SK-N-SH treated with all-trans-retinoic acid at 6 μM for 48 hours (cell line): ENCODE results near the gene HTT.

ENCODE experiments used
- ATAC-seq: fragments of 200-7000 bp; cut with Tn5 transposase; 3 replicates; pipeline ENCODE4 v1.9.1; 2020; ENCODE audit warnings: mild to moderate bottlenecking, moderate library complexity
- ARNTL ChIP-seq: fragments of 450-650 bp; formaldehyde crosslinking; IDR thresholded peaks from 2 replicates; pipeline ENCODE4 v1.5.0; 2020; ENCODE audit warnings: low read depth, mild to moderate bottlenecking, moderate library complexity, borderline replicate concordance
- BACH2 ChIP-seq: fragments of 250-450 bp; sonication (Bioruptor Pico); IDR thresholded peaks from 2 replicates; pipeline ENCODE4 v1.9.0; 2021; ENCODE audit warnings: mild to moderate bottlenecking, borderline replicate concordance
- CSRNP3 ChIP-seq: fragments of 250-450 bp; sonication (Bioruptor Pico); IDR thresholded peaks from 2 replicates; pipeline ENCODE4 v1.5.1; 2021; ENCODE audit warnings: mild to moderate bottlenecking, moderate library complexity
- ESRRG ChIP-seq: fragments of 250-450 bp; sonication (Bioruptor Pico); IDR thresholded peaks from 2 replicates; pipeline ENCODE4 v1.6.1; 2021; ENCODE audit warnings: mild to moderate bottlenecking
- GLIS3 ChIP-seq: fragments of 250-450 bp; sonication (Bioruptor Pico); IDR thresholded peaks from 2 replicates; pipeline ENCODE4 v1.5.0; 2020; ENCODE audit warnings: mild to moderate bottlenecking, moderate library complexity
- ISL1 ChIP-seq: fragments of 250-450 bp; sonication (Bioruptor Pico); IDR thresholded peaks from 2 replicates; pipeline ENCODE4 v2.1.2; 2022; ENCODE audit warnings: mild to moderate bottlenecking, moderate library complexity
- OSR1 ChIP-seq: fragments of 250-450 bp; sonication (Bioruptor Pico); IDR thresholded peaks from 2 replicates; pipeline ENCODE4 v1.8.0; 2022; ENCODE audit warnings: moderate library complexity, mild to moderate bottlenecking, inconsistent platforms
- PATZ1 ChIP-seq: fragments of 250-450 bp; sonication (Bioruptor Pico); IDR thresholded peaks from 2 replicates; pipeline ENCODE4 v1.8.0; 2020; ENCODE audit warnings: mild to moderate bottlenecking, moderate library complexity, borderline replicate concordance
- POU6F1 ChIP-seq: fragments of 250-450 bp; sonication (Bioruptor Pico); IDR thresholded peaks from 2 replicates; pipeline ENCODE4 v1.8.0; 2021; ENCODE audit warnings: low read depth, mild to moderate bottlenecking, moderate library complexity, borderline replicate concordance
- PPARA ChIP-seq: fragments of 250-450 bp; sonication (Bioruptor Pico); IDR thresholded peaks from 2 replicates; pipeline ENCODE4 v1.5.0; 2020; ENCODE audit warnings: mild to moderate bottlenecking, borderline replicate concordance
- RARB ChIP-seq: fragments of 250-450 bp; sonication (Bioruptor Pico); IDR thresholded peaks from 2 replicates; pipeline ENCODE4 v1.8.0; 2021; ENCODE audit warnings: mild to moderate bottlenecking, moderate library complexity
- SNAI2 ChIP-seq: fragments of 250-450 bp; sonication (Bioruptor Pico); IDR thresholded peaks from 2 replicates; pipeline ENCODE4 v1.5.0; 2020; ENCODE audit warnings: mild to moderate bottlenecking, moderate library complexity
- TCF4 ChIP-seq: fragments of 250-450 bp; sonication (Bioruptor Pico); IDR thresholded peaks from 2 replicates; pipeline ENCODE4 v1.8.0; 2021; ENCODE audit warnings: mild to moderate bottlenecking, moderate library complexity, borderline replicate concordance
- TOX ChIP-seq: fragments of 250-450 bp; sonication (Bioruptor Pico); IDR thresholded peaks from 2 replicates; pipeline ENCODE4 v1.8.0; 2021; ENCODE audit warnings: mild to moderate bottlenecking, moderate library complexity, borderline replicate concordance
- ZC3H10 ChIP-seq: fragments of 250-450 bp; sonication (Bioruptor Pico); IDR thresholded peaks from 2 replicates; pipeline ENCODE4 v1.5.1; 2021; ENCODE audit warnings: mild to moderate bottlenecking, moderate library complexity
- ZFP3 ChIP-seq: fragments of 250-450 bp; sonication (Bioruptor Pico); IDR thresholded peaks from 2 replicates; pipeline ENCODE4 v1.5.0; 2020; ENCODE audit warnings: mild to moderate bottlenecking, moderate library complexity
- ZFP30 ChIP-seq: fragments of 450-650 bp; formaldehyde crosslinking; IDR thresholded peaks from 2 replicates; pipeline ENCODE4 v1.5.0; 2022; ENCODE audit warnings: mild to moderate bottlenecking, moderate library complexity
- ZNF70 ChIP-seq: fragments of 450-650 bp; formaldehyde crosslinking; IDR thresholded peaks from 2 replicates; pipeline ENCODE4 v1.5.0; 2020; ENCODE audit warnings: mild to moderate bottlenecking, moderate library complexity
- ZNF8 ChIP-seq: fragments of 450-650 bp; formaldehyde crosslinking; IDR thresholded peaks from 2 replicates; pipeline ENCODE4 v1.5.0; 2020; ENCODE audit warnings: mild to moderate bottlenecking, moderate library complexity
- TF ChIP-seq, protein P1 (sequence below): fragments of 250-450 bp; sonication (Bioruptor Pico); IDR thresholded peaks from 2 replicates; pipeline ENCODE4 v1.5.1; 2020; ENCODE audit warnings: low read depth, mild to moderate bottlenecking, moderate library complexity

Gene HTT

DNA sequence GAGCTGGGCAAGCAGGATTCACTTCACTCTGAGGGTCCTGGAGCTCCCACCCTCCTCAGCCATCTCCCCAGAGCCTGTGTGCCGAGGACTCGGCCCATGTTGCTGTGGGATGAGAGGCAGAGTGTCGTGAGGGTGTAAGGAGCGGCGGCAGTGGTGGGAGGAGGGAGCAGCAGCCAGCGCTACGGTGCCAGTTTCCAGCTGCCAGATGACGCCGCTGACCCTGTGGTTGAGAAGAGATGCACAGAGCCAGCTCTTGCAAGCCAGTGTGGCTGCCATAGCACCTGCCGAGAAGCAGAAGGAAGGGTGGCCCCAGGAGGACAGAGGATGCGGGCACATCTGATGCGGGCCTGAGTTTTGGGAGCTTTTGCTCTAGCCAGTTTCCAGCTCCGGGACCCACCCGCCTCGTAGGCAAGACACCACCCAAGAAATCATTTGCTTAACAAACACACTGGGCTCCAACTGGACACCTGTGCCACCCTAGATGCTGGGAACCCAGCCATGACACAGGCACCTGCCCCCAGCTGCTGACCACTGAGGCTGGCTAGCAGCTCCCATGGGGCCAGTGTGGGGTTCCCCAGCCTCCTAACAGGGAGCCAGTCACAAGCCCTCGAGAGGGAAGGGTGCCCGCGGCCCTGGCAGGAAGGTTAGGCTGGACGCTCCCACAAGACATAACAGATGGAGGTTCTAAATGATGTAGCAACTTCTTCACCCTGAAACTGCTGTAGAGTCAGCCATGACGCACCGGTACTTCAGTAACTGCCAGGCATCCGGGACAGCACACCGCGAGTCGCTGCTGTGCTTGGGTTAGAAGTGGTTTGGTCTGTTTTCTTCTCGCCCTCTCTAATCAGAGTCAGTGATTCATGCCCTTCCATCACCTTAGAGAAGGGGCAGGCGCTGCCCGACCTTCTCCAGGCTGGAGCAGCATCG is 183.3 kb downstream of the HTT start:
- TF ChIP-seq ZNF70: no peak
- no peak for TF ChIP-seq CSRNP3 (CRISPR knock-in tag)
- TF ChIP-seq ESRRG (CRISPR knock-in tag): no peak
- no peak for TF ChIP-seq PPARA
- TF ChIP-seq ISL1 (CRISPR knock-in tag): no peak
- TF ChIP-seq ARNTL (CRISPR knock-in tag): no peak
- no peak for TF ChIP-seq ZFP3 (CRISPR knock-in tag)
- TF ChIP-seq ZFP30 (CRISPR knock-in tag): no peak
- no peak for TF ChIP-seq ZC3H10 (CRISPR knock-in tag)
- no peak for TF ChIP-seq BACH2
- TF ChIP-seq PATZ1 (CRISPR knock-in tag): no peak
- no peak for TF ChIP-seq TOX (CRISPR knock-in tag)
- no peak for TF ChIP-seq TCF4 (CRISPR knock-in tag)
- TF ChIP-seq GLIS3 (CRISPR knock-in tag): no peak
- TF ChIP-seq SNAI2 (CRISPR knock-in tag): no peak
- TF ChIP-seq, protein P1, sequence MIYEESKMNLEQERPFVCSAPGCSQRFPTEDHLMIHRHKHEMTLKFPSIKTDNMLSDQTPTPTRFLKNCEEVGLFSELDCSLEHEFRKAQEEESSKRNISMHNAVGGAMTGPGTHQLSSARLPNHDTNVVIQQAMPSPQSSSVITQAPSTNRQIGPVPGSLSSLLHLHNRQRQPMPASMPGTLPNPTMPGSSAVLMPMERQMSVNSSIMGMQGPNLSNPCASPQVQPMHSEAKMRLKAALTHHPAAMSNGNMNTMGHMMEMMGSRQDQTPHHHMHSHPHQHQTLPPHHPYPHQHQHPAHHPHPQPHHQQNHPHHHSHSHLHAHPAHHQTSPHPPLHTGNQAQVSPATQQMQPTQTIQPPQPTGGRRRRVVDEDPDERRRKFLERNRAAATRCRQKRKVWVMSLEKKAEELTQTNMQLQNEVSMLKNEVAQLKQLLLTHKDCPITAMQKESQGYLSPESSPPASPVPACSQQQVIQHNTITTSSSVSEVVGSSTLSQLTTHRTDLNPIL (CRISPR knock-in tag): no peak
- no peak for ATAC-seq

DNA sequence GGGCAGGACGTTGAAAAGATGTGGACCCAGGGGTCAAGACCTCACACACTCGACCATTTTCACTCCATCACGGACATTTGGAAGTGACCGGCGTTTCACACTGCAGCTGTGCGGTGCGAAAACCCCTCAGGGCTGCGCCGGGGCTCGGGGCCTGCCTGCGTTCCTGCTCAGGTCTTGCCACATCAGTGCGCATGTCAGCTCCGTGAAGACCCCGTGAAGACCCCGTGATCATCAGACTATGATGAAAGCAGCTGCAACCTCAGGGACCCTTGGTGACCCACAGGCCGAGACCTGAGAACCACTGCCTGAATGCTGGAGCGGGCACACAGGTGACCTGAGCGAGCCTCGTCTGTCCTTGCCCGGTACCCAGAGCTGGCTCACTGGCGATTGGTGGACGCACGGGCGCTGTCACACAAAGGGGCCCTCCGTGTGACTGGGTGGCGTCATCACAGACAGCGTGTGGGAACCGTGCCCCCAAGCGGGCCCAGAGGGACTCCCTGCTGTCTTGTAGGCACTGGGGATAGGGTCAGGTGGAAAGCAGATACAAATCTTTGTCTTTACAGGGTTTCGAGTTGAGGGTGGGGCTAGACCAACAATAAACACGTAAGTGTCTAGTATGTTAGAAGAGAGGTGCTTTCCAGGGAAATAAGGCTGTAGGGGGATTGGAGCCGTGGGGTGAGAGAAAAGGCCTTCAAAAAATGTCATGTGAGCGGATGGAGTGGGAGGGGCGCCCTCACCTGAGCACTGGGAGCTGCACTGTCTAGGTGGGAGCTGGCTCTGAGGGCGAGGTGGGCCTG is 187.1 kb downstream of the HTT start:
- TF ChIP-seq ZNF8 (CRISPR knock-in tag) (no peak), GLIS3 (CRISPR knock-in tag) (no peak), ZFP3 (CRISPR knock-in tag) (no peak), OSR1 (CRISPR knock-in tag) (no peak), ZFP30 (CRISPR knock-in tag) (no peak), RARB (CRISPR knock-in tag) (no peak), TOX (CRISPR knock-in tag) (no peak), PATZ1 (CRISPR knock-in tag) (no peak), POU6F1 (CRISPR knock-in tag) (no peak), ESRRG (CRISPR knock-in tag) (no peak), TCF4 (CRISPR knock-in tag) (no peak), ZC3H10 (CRISPR knock-in tag) (no peak), BACH2 (no peak), ISL1 (CRISPR knock-in tag) (no peak), CSRNP3 (CRISPR knock-in tag) (no peak), ZNF70 (no peak), ARNTL (CRISPR knock-in tag) (no peak)
- TF ChIP-seq, protein P1 (CRISPR knock-in tag): no peak
- TF ChIP-seq, all 23 proteins: peak for 0
- ATAC-seq: no peak
